ENCODE results near the gene IMMP2L.

IMMP2L gene

DNA sequence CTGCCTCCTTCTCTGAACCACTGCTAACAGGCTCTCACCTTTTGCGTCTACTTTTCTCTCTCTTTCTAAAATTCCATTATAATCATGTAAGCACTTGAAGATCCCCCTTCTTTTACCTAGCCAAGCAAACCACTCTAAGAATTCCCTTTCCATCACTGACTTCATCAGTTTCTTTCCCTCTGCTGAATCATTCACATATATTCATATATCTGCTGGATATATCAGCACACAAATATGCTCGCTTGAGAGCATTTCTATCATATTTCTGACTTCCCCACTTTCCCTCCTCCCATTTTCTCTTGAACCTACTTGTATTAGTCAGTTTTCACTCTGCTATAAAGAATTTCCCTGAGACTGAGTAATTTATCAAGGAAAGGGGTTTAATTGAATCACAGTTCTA lies 555.6 kb downstream of the IMMP2L start:
- no peaks in the 10 kb centered on the region for H3K4me1 Mint-ChIP-seq
- no peaks in the 10 kb centered on the region for H3K36me3 Mint-ChIP-seq (ENCODE audit: low read depth)
- no peaks in the 10 kb centered on the region for H3K27me3 Mint-ChIP-seq (ENCODE audit: low read depth, poor library complexity)
- TF ChIP-seq, protein P1, sequence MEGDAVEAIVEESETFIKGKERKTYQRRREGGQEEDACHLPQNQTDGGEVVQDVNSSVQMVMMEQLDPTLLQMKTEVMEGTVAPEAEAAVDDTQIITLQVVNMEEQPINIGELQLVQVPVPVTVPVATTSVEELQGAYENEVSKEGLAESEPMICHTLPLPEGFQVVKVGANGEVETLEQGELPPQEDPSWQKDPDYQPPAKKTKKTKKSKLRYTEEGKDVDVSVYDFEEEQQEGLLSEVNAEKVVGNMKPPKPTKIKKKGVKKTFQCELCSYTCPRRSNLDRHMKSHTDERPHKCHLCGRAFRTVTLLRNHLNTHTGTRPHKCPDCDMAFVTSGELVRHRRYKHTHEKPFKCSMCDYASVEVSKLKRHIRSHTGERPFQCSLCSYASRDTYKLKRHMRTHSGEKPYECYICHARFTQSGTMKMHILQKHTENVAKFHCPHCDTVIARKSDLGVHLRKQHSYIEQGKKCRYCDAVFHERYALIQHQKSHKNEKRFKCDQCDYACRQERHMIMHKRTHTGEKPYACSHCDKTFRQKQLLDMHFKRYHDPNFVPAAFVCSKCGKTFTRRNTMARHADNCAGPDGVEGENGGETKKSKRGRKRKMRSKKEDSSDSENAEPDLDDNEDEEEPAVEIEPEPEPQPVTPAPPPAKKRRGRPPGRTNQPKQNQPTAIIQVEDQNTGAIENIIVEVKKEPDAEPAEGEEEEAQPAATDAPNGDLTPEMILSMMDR (IDR thresholded peaks at IDR 0.05), result no peak
- no peak overlapping the region for H3K27ac Mint-ChIP-seq
- H3K4me3 Mint-ChIP-seq, result no peak overlapping the region
- H3K9me3 Mint-ChIP-seq, result no peaks in the 10 kb centered on the region
- DNase-seq, result no peak

DNA sequence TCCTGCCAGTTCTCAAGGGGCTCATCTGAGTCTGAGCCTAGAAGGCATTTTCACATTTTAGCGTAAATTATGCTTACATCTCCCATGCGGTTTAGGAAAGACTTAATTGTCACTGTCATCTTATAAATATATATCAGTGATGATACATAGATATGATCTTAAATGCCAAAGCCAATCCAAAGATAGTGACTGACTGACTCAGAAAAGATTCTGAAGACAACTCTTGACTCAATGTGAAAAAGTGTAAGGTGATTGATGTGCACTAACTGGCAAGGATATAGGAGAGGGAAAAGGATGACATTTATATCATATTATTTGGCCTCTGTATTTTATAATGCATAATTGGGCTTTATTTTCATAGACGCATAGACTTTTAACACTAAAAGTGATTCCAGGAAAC lies 556.3 kb downstream of the IMMP2L start:
- no peak for DNase-seq
- TF ChIP-seq, protein P1 (IDR thresholded peaks at IDR 0.05), result no peak
- Mint-ChIP-seq H3K4me3 (no peak overlapping the region), H3K27me3 (ENCODE audit: low read depth, poor library complexity) (no peaks in the 10 kb centered on the region), H3K36me3 (ENCODE audit: low read depth) (no peaks in the 10 kb centered on the region), H3K27ac (no peak overlapping the region), H3K9me3 (no peaks in the 10 kb centered on the region), H3K4me1 (no peaks in the 10 kb centered on the region)

DNA sequence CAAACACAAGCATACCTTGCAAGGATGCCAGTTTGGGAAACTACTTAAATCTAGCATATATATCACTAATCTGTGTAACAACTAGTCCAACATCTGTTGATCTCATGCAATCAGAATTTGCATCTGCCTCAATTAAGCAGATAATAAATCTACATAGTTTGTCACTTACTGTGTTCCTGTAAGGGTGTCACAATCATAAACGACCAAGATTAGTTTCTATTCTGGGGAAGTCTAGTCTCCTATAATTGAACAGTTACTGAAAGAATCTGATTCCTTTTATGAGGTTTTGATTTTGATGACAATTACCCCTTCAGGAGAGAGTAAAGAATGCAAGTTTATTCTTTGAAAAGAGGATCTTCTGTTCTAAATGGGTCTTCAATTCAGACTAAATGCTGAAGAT lies 556.8 kb downstream of the IMMP2L start:
- TF ChIP-seq, protein P1 (IDR thresholded peaks at IDR 0.05), result no peak
- DNase-seq, result no peak
- no peaks in the 10 kb centered on the region for H3K36me3 Mint-ChIP-seq (ENCODE audit: low read depth)
- H3K27ac Mint-ChIP-seq, result no peak overlapping the region
- H3K9me3 Mint-ChIP-seq, result no peaks in the 10 kb centered on the region
- no peaks in the 10 kb centered on the region for H3K4me1 Mint-ChIP-seq
- no peaks in the 10 kb centered on the region for H3K27me3 Mint-ChIP-seq (ENCODE audit: low read depth, poor library complexity)
- H3K4me3 Mint-ChIP-seq, result no peak overlapping the region

DNA sequence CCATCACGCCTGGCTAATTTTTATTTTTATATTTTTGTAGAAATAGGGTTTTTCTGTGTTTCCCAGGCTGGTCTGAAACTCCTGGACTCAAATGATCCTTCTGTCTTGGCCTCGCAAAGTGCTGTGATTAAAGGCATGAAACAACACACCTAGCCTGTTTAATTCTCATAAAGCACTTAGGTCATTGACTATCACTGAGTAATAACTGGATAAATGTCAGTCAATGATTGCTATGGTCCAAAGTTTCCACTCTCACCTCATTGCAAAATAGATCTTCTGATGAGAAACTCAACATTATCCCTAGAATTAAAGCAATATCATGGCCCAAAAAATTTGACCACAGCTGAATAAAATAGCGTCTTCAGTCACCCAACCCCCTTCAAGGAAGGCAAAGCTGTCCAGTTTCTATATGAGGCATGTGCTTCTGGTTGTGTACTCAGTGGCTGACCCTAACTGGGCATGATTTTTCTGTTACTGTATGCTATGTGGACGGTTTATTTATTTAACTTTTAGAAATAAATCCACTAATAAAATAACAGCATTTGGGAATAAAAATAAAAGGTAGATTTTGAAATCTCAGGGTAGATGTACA lies 557.9 kb downstream of the IMMP2L start:
- H3K36me3 Mint-ChIP-seq (ENCODE audit: low read depth), result no peaks in the 10 kb centered on the region
- TF ChIP-seq, protein P1 (IDR thresholded peaks at IDR 0.05), result no peak
- H3K4me1 Mint-ChIP-seq, result peaks cover 7% of the 10 kb centered on the region
- H3K27ac Mint-ChIP-seq, result no peak overlapping the region
- no peak overlapping the region for H3K4me3 Mint-ChIP-seq
- H3K27me3 Mint-ChIP-seq (ENCODE audit: low read depth, poor library complexity), result no peaks in the 10 kb centered on the region
- H3K9me3 Mint-ChIP-seq, result no peaks in the 10 kb centered on the region
- no peak for DNase-seq

DNA sequence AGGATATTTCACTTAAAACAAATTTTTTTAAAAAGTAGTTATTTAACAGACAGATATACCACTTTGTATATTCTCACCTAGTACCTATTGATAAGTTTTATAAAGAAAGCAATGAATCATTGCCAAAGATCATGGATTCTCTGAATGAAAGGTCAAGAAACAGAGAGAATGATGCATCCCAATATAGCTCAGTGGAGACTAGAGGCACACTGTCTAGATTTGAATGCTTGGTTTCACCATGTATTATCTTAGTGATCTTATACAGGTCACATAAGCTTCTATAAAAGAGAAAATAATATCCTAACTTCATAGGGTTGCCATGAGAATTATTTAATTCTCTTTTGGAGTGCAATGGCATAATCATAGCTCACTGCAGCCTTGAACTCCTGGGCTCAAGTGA lies 558.4 kb downstream of the IMMP2L start:
- peaks cover 7% of the 10 kb centered on the region for H3K4me1 Mint-ChIP-seq
- TF ChIP-seq, protein P1 (IDR thresholded peaks at IDR 0.05), result no peak
- H3K27ac Mint-ChIP-seq, result no peak overlapping the region
- H3K36me3 Mint-ChIP-seq (ENCODE audit: low read depth), result no peaks in the 10 kb centered on the region
- H3K27me3 Mint-ChIP-seq (ENCODE audit: low read depth, poor library complexity), result no peaks in the 10 kb centered on the region
- H3K4me3 Mint-ChIP-seq, result no peak overlapping the region
- H3K9me3 Mint-ChIP-seq, result no peaks in the 10 kb centered on the region
- no peak for DNase-seq

Data from nephron progenitor cell (in vitro differentiated cells).